Activated naive CD8-positive, alpha-beta T cell treated with anti-CD3 and anti-CD28 coated beads, Interleukin-2, amount 10 ng/mL, durations not matched to agents 7 days and 5 days (primary cell): ENCODE results near the gene LHFPL4. TPM values are rescaled to one million over a fixed set of nuclear protein-coding genes. Genes with fewer than 3 reads are reported as not detected.
"Not testable (repeated sequence)": the region's sequence is repeated elsewhere in the genome, so short reads cannot be mapped to it uniquely, and the experiment has no call there.

Experiments
- ATAC-seq: fragments of 150-1000 bp; cut with Tn5 transposase; one replicate; pipeline ENCODE4 v1.10.0; 2021; ENCODE audit warnings: low read depth, moderate library complexity
- POLR2A ChIA-PET: fragments of 350-600 bp; sonication (Branson Sonifier 250); formaldehyde crosslinking; loops from one replicate; lab custom pipeline; 2021; ENCODE audit warnings: antibody characterized with exemption; lab: Charles Lee
- DNase-seq: peaks from one replicate; pipeline ENCODE4 v3.0.0; 2021
- H3K27ac Mint-ChIP-seq: one replicate; pipeline ENCODE4 v1.8.0; 2022; ENCODE audit warnings: mild to moderate bottlenecking, mixed read lengths
- H3K27me3 Mint-ChIP-seq: one replicate; pipeline ENCODE4 v1.8.0; 2022; ENCODE audit warnings: mild to moderate bottlenecking, moderate library complexity, mixed read lengths
- H3K36me3 Mint-ChIP-seq: one replicate; pipeline ENCODE4 v1.8.0; 2021; ENCODE audit warnings: mild to moderate bottlenecking, mixed read lengths
- H3K4me1 Mint-ChIP-seq: one replicate; pipeline ENCODE4 v1.8.0; 2021; ENCODE audit warnings: mixed read lengths
- H3K4me3 Mint-ChIP-seq: one replicate; pipeline ENCODE4 v1.8.0; 2022; ENCODE audit warnings: mild to moderate bottlenecking, moderate library complexity, mixed read lengths
- H3K9me3 Mint-ChIP-seq: one replicate; pipeline ENCODE4 v1.8.0; 2021; ENCODE audit warnings: mixed read lengths
- total RNA-seq, 2 experiments: library from RNA; stranded (reverse); gene quantifications; one replicate each; pipeline ENCODE4 v1.2.3, GENCODE V29; 2021

LHFPL4 gene
- total RNA-seq, 2 experiments from 2014 or later, result not detected

- H3K36me3 Mint-ChIP-seq, result no peaks in the 10 kb centered on the region
- DNase-seq (no peak), ATAC-seq (no peak)
- H3K27ac Mint-ChIP-seq, result no peak overlapping the region
- no peaks in the 10 kb centered on the region for H3K9me3 Mint-ChIP-seq
- peaks cover 13% of the 10 kb centered on the region for H3K27me3 Mint-ChIP-seq
- H3K4me1 Mint-ChIP-seq, result no peaks in the 10 kb centered on the region
- H3K4me3 Mint-ChIP-seq, result no peak overlapping the region
- POLR2A ChIA-PET, result no interaction called here
These were observed 41.1 kb downstream of the LHFPL4 start for GRCh38 chr3:9512456-9513045.

- POLR2A ChIA-PET, result no interaction called here
- H3K9me3 Mint-ChIP-seq, result no peaks in the 10 kb centered on the region
- H3K27ac Mint-ChIP-seq, result no peak overlapping the region
- no peak for DNase-seq
- no peak for ATAC-seq
- H3K4me1 Mint-ChIP-seq, result no peaks in the 10 kb centered on the region
- H3K27me3 Mint-ChIP-seq, result peaks cover 16% of the 10 kb centered on the region
- no peaks in the 10 kb centered on the region for H3K36me3 Mint-ChIP-seq
- H3K4me3 Mint-ChIP-seq, result no peak overlapping the region
These were observed 44.8 kb downstream of the LHFPL4 start for GRCh38 chr3:9508781-9509180.

DNA sequence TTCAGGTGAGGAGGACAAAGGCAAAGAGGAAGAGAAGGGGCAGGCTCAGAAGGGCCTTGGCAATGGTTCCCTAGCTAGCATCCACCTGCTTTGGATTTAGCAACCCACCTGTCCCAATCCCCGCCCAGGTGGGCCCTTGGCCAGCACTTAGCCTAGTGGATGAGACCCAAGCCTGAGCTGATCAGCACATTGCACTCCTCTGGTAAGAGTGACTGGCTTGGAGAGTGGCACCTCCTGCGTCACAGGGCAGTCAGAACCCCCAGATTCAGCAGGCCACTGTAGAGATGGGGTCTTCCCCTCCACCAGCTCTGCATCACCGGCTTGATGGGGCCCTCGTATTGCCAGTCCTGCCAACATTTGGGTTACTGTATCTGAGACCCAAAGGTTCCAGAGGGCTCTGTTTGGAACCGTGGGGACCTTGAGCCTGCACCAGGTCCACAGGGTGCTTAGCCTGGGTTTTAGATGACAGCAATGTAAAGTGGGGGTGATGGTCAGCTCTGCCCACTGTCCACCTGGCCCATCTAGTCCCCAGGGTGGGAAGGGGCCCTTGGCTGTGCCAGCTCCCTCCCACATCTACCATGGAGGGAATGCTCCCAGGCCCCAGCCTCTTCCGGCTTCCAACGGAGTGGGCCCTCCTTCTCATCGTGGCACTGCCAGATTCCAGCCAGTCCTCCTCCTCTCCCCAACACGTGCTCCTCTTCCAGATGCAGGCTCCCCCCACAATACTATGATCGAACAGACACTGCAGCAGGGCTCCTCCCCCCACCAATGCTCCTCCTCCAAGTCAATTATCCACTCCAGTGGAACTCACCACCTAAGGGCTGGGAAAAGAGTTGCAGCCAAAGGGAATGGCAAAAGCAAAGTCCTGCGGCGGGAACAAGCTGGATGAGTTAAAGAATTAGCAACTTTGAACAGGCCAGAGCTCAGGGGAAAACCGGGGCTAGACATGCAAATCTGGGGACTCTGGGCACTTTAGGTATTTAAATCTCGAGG lies 45.7 kb downstream of the LHFPL4 start:
- Mint-ChIP-seq H3K27me3 (peaks cover 16% of the 10 kb centered on the region), H3K36me3 (no peaks in the 10 kb centered on the region), H3K4me1 (no peaks in the 10 kb centered on the region), H3K4me3 (no peak overlapping the region), H3K27ac (no peak overlapping the region), H3K9me3 (no peaks in the 10 kb centered on the region)
- ATAC-seq (no peak), DNase-seq (no peak)
- POLR2A ChIA-PET, result no interaction called here

GRCh38 chr3:9503283-9503682 lies 50.3 kb downstream of the LHFPL4 start:
- DNase-seq (peak; percentile 79), ATAC-seq (peak; percentile 46)
- POLR2A ChIA-PET, result no interaction called here
- H3K27ac Mint-ChIP-seq, result no peak overlapping the region
- no peaks in the 10 kb centered on the region for H3K9me3 Mint-ChIP-seq
- peaks cover 39% of the 10 kb centered on the region for H3K27me3 Mint-ChIP-seq
- peaks cover 2% of the 10 kb centered on the region for H3K4me1 Mint-ChIP-seq
- H3K36me3 Mint-ChIP-seq, result no peaks in the 10 kb centered on the region
- H3K4me3 Mint-ChIP-seq, result no peak overlapping the region

GRCh38 chr3:9501226-9501625 lies 52.4 kb downstream of the LHFPL4 start:
- Mint-ChIP-seq H3K27me3 (peaks cover 37% of the 10 kb centered on the region), H3K27ac (no peak overlapping the region)
- POLR2A ChIA-PET, result no interaction called here

GRCh38 chr3:9500108-9501050 lies 53.2 kb downstream of the LHFPL4 start:
- Mint-ChIP-seq H3K27ac (no peak overlapping the region), H3K4me1 (peaks cover 2% of the 10 kb centered on the region), H3K27me3 (peaks cover 37% of the 10 kb centered on the region), H3K36me3 (peaks cover 2% of the 10 kb centered on the region), H3K4me3 (no peak overlapping the region), H3K9me3 (no peaks in the 10 kb centered on the region)
- DNase-seq, result peak; percentile 84
- POLR2A ChIA-PET, result no interaction called here
- ATAC-seq, result peak; percentile 69

More at GRCh38 chr3:9501226-9501625, 52.4 kb downstream of the LHFPL4 start:
- Mint-ChIP-seq H3K36me3 (no peaks in the 10 kb centered on the region), H3K4me1 (peaks cover 2% of the 10 kb centered on the region), H3K4me3 (no peak overlapping the region), H3K9me3 (no peaks in the 10 kb centered on the region)
- ATAC-seq, result no peak
- DNase-seq, result no peak

GRCh38 chr3:9499455-9500107 lies 54.0 kb downstream of the LHFPL4 start:
- peaks cover 2% of the 10 kb centered on the region for H3K36me3 Mint-ChIP-seq
- no peaks in the 10 kb centered on the region for H3K9me3 Mint-ChIP-seq
- no peak for DNase-seq
- H3K4me1 Mint-ChIP-seq, result peaks cover 4% of the 10 kb centered on the region
- H3K4me3 Mint-ChIP-seq, result no peak overlapping the region
- H3K27me3 Mint-ChIP-seq, result peaks cover 37% of the 10 kb centered on the region
- ATAC-seq, result no peak
- POLR2A ChIA-PET, result no interaction called here
- H3K27ac Mint-ChIP-seq, result no peak overlapping the region

DNA sequence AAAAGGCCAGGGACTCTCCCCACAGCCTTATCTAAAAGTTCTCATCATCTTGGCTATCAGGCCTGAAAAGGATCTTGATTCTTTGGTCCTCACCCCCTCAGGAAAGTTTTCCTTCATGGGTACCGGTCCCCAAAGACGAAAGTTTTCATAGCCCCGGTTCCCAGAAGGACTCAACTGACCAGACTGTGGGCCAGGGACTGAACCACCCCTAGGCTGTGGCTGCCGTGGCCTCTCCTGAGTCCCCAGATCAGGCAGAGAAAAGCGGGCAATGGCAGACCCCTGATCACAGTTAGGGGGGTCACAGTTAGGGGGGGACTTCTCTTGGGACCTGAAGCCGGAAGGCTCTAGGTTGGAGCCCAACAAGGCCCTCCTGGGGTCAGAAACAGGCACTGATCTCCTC lies 54.8 kb downstream of the LHFPL4 start:
- POLR2A ChIA-PET, result no interaction called here
- Mint-ChIP-seq H3K9me3 (no peaks in the 10 kb centered on the region), H3K27me3 (peaks cover 37% of the 10 kb centered on the region), H3K36me3 (peaks cover 5% of the 10 kb centered on the region), H3K4me3 (no peak overlapping the region), H3K27ac (no peak overlapping the region), H3K4me1 (peaks cover 4% of the 10 kb centered on the region)
- ATAC-seq, result no peak
- DNase-seq, result no peak

GRCh38 chr3:9497821-9498565 lies 55.6 kb downstream of the LHFPL4 start:
- Mint-ChIP-seq H3K9me3 (no peaks in the 10 kb centered on the region), H3K4me1 (peaks cover 4% of the 10 kb centered on the region), H3K27me3 (peaks cover 37% of the 10 kb centered on the region), H3K4me3 (no peak overlapping the region), H3K27ac (no peak overlapping the region), H3K36me3 (peaks cover 8% of the 10 kb centered on the region)
- no peak for ATAC-seq
- no peak for DNase-seq
- POLR2A ChIA-PET, result no interaction called here

DNA sequence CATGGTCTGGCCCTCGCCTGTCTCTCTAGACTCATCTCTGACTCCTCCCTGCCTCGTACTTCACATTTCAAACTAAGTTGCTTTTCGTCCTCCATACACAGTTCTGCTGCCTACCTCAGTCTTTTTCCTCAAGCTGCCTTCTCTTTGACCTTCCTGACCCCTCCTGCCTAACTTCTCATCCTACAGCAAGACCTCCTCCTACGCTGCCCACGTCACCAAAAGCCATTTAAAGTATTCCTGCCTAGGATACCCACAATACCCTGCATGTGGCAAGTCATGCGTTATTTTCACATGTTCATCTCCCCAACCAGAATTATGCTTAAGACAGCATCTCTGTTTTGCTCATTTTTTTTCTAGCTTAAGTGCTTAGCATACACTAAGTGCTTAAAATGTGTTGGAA lies 56.7 kb downstream of the LHFPL4 start:
- Mint-ChIP-seq H3K27me3 (peaks cover 34% of the 10 kb centered on the region), H3K4me1 (peaks cover 4% of the 10 kb centered on the region), H3K9me3 (no peaks in the 10 kb centered on the region), H3K27ac (no peak overlapping the region), H3K36me3 (peaks cover 8% of the 10 kb centered on the region), H3K4me3 (no peak overlapping the region)
- DNase-seq, result no peak
- POLR2A ChIA-PET, result no interaction called here
- no peak for ATAC-seq

DNA sequence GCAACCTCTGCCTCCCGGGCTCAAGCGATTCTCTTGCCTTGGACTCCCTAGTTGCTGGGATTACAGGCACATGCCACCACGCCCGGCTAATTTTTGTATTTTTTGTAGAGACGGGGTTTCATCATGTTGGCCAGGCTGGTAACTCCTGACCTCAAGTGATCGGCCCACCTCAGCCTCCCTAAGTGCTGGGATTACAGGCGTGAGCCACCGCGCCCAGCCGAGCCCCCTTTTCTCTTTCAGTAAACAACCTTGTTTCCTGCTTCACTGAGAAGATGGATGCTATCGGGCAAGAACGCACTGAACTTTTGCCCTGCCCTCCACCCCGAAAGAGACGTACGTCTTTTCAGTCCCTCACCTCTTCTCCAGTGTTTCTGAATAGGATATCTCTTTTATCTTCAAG lies 59.6 kb downstream of the LHFPL4 start:
- POLR2A ChIA-PET, ATAC-seq, H3K27ac Mint-ChIP-seq, H3K4me3 Mint-ChIP-seq, DNase-seq, H3K4me1 Mint-ChIP-seq, H3K27me3 Mint-ChIP-seq, H3K9me3 Mint-ChIP-seq, H3K36me3 Mint-ChIP-seq: not testable (repeated sequence)

GRCh38 chr3:9491506-9491905 lies 62.1 kb downstream of the LHFPL4 start:
- Mint-ChIP-seq H3K9me3 (peaks cover 5% of the 10 kb centered on the region), H3K4me1 (peaks cover 1% of the 10 kb centered on the region), H3K36me3 (peaks cover 20% of the 10 kb centered on the region), H3K27ac (no peak overlapping the region), H3K27me3 (no peaks in the 10 kb centered on the region), H3K4me3 (no peak overlapping the region)
- DNase-seq (no peak), ATAC-seq (no peak)
- POLR2A ChIA-PET, result no interaction called here
